HG03571 (cell line): Measurements from ENCODE around the gene MMP15.
"Not testable (repeated sequence)": the region's sequence is repeated elsewhere in the genome, so short reads cannot be mapped to it uniquely, and the experiment has no call there.

ENCODE experiments used
- ATAC-seq: cut with Tn5 transposase; IDR thresholded peaks from one replicate; pipeline ENCODE4 v1.9.1; 2021; ENCODE audit not compliant: unreplicated experiment

Gene MMP15

DNA sequence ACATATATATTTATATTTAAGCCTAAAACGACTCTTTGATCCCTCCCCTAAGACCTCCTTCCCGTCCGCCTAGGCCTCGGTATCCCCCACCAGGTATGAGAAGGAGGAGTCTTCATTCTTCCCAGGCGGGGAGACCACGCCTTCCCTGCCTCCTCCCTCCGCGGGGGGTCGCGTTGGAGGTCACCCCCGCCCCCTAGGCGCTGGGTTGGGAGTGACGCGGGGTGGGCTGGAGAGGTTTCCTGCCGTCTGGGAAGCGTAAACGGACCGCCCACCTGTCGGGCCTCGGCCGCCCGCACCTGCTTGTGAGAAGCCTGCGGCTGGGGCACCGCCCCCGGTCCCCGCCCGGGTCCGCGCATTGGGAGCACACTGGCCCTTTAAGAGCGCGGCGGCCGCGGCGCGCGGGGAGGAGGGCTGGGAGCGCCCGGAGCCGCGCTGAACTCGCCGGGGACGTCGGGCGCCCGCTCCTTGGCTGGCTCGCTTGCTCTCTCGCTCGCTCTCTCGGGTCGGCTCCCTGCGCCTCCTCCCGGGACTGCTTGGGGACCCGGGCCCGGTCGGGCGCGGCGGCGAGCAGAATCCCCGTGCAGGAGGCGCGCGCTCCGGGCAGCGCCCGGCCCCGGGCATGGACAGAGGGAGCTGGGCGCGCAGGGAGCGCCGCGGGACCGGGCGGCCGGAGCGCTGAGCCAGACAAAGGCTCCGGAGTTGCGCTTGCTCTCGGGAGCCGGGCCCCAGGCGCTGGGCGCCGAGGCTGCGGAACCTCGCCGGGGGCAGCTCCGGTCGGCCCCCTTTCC, at the start of gene MMP15:
Gene MMP15, plus strand, starts transcription at position 404 of the 788 bp plus-strand sequence. CDS start 597 bp downstream, outside the sequence.
- peak; percentile 60 for ATAC-seq

DNA sequence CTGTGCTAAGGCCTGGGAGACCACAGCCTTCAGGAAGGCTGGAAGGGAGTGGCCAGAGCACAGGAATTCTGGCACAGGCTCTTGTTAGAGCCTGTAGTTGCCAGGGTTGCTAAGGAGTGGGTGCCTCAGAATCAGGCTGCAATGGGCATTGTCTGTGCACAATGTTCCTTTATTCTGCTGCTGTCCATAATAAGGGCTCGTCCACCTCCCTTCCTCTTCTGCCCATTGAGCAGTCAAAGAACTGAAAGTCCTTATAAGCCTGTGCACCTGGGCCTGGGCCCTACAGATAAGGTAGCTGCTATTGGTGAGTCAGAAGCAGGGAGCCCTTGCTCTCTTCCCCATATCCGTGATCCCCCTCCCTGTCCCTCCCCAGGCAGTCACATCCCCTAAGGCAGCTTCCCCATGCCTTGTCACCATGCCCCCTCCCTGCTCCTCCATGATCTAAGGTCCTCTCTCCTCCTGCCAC, 49.2 kb upstream of the MMP15 start:
- ATAC-seq, result no peak

DNA sequence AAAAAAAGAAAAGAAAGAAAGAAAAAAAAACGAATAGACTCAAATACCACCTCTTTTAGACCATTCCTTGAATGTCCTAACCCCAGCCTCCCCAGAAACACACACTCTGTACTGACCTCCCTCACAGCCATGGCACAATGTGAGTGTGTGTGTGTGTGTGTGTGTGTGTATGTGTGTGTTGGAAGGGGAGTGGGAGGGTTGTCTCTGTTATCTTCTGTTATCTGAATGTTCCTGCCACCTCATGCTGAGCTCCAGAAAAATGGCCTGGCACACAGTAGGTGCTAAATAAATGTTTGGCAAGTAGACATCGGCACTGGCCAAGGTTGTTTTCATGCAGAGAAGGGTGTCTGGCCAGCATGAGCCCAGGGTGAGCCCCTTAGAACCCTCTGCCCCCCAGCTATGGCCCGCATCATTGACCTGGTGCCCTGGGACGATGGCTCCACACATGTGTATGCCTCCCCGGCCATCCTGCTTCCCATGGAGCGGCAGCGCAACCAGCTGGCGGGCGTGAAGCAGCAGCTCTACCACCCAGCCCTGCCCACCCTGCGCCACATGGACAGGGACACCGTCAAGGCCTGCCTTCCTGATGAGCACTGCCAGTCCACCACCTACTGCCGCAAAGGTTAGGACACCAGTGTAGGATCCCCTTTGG, 48.0 kb upstream of the MMP15 start:
- no peak for ATAC-seq

DNA sequence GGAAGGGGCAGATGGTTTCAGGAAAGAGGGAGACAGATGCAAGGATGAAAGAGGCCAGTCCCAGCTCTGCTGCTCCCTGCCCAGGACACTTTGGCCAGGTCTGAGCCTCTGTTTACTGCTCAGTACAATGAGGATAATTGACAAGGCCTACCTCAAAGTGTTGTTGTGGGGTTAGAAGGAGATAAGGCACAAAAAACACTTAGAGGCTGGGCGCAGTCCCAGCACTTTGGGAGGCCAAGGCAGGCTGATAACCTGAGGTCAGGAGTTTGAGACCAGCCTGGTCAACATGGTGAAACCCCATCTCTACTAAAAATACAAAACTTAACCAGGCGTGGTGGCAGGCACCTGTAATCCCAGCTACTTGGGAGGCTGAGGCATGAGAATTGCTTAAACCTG, 47.5 kb upstream of the MMP15 start:
- not testable (repeated sequence) for ATAC-seq

DNA sequence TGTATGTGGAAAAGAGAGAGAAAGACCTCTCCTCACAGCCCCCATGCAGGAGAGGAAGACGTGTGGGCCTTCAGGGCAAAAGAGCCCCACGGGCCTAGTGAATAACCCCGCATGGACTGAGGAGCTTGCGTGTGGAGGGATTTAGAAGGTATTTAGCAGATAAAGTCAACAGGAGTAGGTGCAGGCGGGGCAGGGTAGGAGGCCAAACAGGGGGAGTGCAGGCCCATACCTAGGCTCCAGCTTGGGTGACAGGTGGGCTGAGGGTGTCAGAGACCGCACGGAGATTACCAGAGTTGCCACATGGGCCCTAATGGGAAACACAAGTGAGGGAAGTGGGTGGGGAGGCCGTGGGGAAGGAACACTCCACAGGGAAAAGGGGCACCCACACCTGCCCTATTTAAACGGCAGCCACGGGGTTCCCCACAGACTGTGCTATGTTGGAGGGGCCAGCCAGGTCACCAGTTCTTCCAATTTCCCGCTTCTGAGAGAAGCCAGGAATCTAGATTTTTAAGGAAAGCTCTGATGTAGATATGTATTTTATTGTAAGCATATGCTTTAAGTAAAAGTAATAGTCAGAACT, 46.5 kb upstream of the MMP15 start:
- no peak for ATAC-seq

DNA sequence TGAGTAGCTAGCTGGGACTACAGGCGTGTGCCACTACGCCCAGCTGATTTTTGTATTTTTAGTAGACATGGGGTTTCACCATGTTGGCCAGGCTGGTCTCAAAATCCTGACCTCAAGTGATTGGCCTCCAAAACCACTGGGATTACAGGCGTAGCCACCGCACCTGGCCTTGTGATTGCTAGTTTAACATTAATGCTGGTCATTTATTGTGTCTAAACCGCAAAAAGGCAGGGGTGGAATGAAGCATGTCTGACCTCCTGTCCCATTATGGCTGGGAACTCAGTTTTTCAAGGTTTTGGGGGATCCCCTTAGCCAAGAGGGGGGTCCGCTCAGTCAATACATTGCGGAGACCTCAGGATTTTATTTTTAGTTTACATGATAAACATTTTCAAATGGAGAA, 43.9 kb upstream of the MMP15 start:
- ATAC-seq, result no peak

DNA sequence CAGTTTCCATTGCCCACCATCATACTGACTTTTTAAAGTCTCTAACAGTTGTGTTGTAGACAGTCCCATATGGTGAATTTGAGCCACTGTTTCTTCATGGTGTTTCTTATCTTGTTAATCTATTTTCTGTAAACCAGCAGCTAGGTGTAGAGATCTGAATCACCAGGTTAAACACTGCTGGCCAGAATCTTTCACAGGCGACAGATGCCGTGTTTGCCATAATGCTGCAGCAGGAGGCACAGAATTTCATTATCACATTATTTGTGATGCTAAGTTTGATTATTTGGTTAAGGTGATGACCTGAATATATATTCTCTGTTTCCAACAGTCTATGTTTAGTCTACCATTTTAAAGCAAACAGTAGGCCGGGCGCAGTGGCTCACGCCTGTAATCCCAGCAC, 43.2 kb upstream of the MMP15 start:
- ATAC-seq, result no peak

DNA sequence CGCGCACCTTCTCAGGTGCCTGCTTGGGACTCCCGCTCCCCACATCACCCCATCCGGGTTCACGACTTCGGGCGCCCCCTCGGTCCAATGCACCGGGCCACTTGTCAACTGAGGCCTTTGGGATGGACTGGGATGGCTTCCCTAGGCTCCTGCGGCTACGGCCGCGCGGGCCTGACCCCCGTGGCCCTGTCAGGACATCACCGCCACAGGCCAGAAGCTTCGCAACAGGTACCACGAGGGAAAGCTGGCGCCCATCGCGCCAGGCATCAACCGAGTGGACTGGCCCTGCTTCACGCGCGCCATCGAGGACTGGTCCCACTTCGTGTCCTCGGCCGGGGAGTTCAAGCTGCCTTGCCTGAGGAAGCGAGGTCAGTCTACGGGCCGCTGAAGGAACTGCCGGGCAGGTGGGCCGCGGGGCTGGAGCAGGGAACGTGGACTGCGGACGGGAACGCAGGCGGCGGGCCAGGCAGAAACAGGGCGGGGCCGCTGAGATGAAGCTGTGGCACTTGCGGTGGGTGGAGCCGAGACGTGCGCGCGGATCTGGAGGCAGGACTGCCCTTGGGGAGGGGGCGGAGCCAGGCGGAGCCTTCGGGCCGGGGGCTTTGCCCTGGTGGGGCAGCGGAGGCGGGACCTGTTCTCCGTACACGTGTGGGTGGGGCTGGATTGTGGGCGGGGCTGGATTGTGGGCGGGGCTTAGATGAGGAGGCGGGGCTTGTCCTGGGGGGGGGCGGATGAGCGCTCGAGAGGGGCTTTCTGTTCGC, 40.9 kb upstream of the MMP15 start:
- ATAC-seq, result no peak

DNA sequence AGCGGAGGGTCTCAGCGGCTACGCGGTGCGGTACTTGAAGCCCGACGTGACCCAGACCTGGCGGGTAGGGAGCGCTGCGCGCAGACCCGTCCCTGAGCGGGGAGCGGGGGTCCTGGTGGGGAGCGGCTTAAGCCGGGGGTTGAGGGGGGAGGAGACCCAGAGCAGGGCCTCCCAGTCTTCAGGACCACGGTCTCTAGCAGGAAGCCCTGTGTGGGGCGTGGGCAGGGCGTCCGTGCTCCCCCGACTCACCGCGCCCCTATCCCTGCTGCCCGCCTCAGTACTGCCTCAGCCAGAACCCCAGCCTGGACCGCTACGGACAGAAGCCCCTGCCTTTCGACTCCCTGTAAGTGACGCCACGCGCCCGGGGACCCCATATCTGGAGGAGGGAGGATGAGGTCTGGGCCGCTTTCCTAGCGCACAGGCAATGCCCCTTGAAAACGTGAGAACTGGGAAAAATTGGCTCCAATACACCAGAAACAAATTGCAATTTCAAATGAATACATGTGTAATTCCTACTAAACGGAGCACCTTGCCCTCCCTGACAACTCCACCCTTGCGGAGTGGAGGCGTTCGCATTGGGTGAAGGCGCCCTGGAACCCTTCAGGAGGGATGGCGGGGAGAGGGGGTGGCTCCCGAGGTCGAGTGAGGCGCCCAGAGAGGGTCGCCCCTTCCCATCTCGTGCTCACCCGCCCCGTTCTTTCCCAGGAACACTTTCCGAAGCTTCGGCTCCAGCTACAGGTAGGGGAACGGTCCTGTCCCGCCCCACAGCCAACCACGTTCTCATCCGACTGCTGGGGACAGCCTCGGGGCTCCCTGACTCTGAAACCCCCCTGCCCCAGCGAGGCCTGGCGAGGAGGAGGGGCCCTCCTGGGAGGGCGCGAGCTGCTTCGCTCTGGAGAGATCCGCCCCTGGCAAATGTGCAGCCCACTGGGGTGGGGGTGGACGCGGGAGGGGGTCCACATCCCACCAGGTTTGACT, 40.1 kb upstream of the MMP15 start:
- no peak for ATAC-seq

DNA sequence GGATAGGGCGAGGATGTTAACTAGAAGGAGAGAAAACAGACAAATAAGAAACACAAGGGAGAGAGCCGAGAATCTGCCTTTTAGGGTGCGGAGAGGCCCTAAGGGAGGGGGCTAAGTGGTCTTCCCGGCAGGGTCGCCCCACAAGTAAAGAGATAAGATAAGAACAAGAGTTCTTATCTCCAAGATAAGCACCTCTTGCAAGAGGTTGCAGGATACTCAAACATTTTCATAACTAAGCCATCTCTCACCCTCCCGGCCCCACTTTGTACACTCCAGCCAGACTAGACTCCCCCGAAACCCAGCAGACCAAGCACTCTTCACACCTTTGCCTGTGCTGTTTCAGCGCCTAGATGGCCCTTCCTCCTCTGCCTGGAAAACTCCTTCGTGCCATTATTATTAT, 39.4 kb upstream of the MMP15 start:
- no peak for ATAC-seq

DNA sequence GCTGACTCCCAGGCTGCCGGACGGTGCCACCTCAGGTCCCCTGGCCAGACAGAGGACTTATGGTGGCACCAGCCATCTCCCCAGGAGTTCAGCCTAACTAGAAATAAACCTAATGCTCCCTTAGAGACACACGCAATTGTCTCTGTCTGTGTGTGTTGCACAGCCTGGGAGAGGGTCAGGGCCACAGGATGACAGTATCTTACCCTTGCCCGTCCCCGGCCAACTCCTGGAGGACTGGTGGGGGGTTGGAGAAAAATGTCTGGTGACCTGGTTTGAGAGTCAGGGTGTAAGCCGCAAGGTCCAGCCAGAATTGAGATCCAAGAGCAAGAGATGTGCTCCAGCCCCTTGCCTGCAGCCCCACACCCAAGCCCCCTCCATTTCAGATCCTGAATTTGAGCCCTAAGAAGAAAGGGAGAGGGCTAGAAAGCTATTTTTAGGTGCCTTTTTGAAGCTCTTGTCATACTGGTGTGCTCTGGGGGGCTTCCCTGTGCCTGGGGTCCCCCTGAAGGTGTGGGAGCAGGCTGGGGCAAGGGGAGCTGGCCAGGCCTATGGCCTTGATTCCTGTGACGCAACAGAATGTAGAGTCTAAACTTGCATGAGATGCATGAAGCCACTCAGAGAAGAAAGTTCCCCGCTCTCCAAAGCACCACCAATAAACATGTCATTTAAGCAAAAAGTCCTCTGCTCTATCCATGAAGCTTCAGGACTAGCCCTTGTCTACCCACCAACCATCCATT, 37.9 kb upstream of the MMP15 start:
- ATAC-seq, result no peak

DNA sequence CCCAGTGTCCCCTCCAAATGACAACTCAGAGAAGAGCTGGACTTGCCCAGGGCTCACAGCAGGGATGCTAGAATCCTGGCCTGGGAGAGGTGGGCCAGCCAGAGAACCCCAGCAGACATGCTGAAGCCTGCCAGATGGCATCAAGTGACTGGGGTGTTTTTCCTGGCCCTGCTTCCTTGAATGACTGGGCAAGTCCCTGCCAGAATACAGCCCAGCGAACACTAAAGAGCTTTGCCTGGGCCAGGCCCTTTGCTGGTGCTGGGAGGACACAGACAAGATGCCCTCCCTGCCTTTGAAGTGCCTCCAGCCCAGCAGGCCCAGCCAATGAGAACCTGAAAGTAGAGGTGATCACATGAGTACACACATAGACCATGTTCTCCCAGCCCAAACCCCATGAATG, 36.6 kb upstream of the MMP15 start:
- no peak for ATAC-seq

DNA sequence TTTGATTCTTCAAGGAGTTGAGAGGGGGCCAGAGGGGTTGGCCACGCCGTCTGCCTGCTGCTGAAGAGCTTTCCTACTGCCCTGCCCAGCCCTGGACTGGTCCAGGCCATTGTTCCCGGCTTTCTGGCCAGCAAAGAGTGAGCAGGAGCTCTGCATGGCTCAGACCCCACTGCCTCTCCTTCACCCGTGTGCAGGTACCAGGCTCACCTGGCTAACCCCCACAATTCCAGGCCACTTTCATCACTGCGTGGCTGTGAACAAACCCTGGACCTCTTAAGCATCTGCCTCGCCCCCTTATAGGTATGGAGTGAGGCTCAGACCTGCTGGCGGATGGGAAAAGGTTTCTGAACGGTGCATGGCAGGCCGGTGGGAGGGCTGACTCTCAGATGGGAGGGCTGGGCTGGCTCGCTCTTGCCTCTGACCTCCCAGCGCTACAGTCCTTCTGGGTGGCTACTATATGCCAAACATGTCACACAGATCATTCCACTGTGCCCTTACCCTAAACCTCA, 33.9 kb upstream of the MMP15 start:
- no peak for ATAC-seq

DNA sequence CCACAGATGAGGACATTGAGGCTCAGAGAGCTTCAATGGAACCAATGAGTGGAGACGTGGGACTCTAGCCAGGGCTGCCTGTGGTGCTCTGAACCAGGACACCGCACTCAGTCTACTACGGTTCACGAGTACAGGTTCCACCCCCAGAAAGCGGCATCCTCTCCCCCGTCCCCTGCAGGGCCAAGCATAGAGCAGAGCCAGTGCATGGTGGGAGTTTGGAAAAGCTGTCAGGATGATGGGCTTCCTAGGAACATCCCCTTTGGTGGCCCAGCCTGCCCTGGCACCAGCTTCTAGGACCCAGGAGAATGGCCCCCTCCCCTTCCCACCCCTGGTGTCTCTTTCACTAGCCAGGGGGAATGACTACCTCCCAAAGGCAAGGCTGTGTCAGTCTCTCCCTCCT, 33.5 kb upstream of the MMP15 start:
- no peak for ATAC-seq

DNA sequence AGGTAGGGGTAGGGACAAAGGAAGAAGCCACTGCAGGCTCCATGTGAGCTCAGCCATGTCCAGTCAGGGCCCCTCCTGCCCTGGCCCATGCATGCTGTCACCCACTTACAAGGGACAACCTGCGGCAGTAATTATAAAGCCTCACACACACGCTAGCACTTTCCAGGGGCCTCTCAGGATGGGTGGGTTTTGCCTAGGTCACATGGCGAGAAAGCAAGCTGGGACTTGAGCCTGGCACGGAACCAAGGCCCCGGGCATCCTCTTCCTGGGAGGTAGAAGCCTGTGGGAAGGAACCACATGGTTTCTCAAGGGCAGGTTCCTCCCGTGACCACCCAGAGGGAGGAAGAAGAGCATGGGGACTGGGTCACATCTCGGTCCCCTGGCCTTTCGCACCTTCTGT, 32.1 kb upstream of the MMP15 start:
- no peak for ATAC-seq

DNA sequence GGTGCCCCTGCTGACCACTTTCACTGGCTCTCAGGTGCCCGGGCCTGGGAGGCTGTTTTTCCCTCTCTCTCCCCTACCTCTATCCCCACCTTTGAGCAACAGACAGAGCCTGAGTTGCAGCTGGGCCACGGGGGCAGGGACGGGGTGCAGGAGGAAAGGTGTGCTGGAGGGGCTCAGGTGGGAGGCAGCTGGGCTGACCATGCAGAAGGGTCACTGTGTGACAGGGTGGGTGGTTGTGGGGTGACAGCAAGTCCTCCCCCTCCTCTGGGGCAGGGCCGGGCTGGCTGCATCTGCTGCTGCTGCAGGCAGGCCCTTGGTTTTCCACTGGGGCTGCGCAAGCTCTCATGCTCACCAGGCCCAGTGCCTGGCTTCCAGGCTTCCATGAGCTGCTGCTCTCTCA, 31.7 kb upstream of the MMP15 start:
- no peak for ATAC-seq

DNA sequence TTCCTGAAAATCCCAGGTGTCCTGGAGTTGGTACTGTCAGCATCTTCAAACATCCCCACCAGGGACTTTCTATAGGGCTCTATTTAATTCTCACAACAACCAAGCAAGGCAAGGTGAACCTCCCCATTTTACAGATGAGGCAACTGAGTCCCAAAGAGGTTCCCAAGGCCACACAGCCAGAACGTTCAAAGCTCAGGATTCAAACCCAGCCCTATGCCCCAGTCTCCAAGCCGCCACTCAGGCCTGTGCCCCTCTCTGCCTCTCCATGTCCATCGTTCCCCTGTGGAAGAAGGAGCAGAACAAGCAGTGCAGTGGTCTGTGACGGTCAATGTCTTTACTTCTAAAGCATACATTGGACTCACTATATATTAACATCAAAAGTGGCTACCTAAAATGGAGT, 31.2 kb upstream of the MMP15 start:
- ATAC-seq, result no peak

DNA sequence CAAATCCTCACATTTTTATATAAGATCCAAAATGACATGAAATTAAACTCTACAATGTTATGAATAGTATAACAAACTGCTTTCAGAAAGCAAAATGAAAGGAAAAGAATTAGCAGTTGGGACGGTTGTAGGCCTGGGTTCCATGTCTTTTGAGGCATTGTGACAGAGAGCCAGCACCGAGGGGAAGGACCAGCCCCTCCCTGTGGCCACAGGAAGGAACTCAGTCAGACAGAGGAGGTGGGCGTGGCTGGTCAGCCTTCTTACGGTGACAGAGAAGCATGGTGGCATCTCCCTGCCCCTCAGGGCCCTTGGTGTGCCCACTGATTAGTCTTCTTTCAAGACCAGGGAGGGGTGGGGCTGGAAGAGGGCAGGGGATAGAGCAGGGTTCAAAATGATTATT, 30.8 kb upstream of the MMP15 start:
- peak; percentile 43 for ATAC-seq

DNA sequence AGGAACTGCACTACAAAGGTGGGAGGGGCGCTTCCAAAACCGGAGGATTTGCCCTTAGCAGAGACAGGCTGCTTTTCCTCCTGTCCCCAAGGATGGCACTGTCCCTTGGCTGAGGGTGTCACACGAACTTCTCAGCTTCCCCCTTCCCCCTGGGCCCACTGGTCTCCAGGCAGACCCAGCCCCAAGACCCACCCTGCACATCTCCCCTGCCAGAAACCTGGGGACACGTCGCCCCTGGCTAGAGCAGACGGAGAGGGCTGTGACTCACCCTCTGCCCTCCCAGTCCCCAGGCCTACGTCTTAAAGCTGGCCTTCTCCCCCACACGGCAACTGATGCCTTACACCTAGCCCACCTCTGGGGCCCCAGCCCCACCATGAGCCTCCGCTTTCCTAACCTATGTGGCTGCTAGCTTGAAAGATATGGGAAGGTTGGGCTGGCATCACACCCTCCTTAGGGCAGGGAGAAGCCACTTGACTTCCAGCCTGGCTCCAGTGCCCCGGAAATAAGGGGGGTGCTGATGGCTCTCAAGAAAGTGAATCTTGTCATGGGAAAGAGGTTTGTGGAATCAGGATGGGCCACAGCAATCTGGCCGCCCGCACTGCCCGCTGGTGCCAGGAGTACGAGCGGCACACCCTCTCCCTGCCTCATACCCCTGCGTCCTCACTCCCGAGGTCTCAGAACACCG, 29.7 kb upstream of the MMP15 start:
- no peak for ATAC-seq
